ENCODE measurements around the gene CNTN4. TPM values are rescaled to one million over a fixed set of nuclear protein-coding genes. Genes with fewer than 3 reads are reported as not detected.

Gene CNTN4
- total and polyA plus RNA-seq, 4 donors = 1.2 to 3.8 (median 2.6) TPM

- DNase-seq (ENCODE audit: low spot score) = no peak
- Histone ChIP-seq H3K9ac (ENCODE audit: low read depth in 1 of 2, low read length in 2 of 2) (no peak overlapping the region), H3K36me3 (ENCODE audit: control insufficient read depth in 4 of 4, insufficient read depth in 3 of 4, low read depth in 1 of 4, low read length in 3 of 4) (no peaks in the 10 kb centered on the region), H3K9me3 (ENCODE audit: control insufficient read depth in 4 of 4, low read length in 3 of 4) (no peaks in the 10 kb centered on the region), H3K27ac (ENCODE audit: low read depth in 1 of 2, low read length in 2 of 2) (no peak overlapping the region), H3K27me3 (ENCODE audit: control insufficient read depth in 4 of 4, insufficient read depth in 4 of 4, low read length in 3 of 4) (no peaks in the 10 kb centered on the region), H3K4me3 (ENCODE audit: low read depth in 1 of 3, low read length in 3 of 3) (no peak overlapping the region), H3K4me1 (ENCODE audit: control insufficient read depth in 4 of 4, insufficient read depth in 4 of 4, low read length in 3 of 4) (no peaks in the 10 kb centered on the region)
- 68% methylated on average over 7 of the region's 7 CpGs for WGBS
- TF ChIP-seq ZBTB33 (IDR thresholded peaks at IDR 0.05) = no peak
- TF ChIP-seq JUND (IDR thresholded peaks at IDR 0.05) = no peak
- no peak for TF ChIP-seq FOXA1 (IDR thresholded peaks at IDR 0.05)
- no peak for TF ChIP-seq ATF3 (IDR thresholded peaks at IDR 0.05)
- TF ChIP-seq NR2F2 (IDR thresholded peaks at IDR 0.05) = no peak
- no peak for TF ChIP-seq TAF1 (conservative IDR thresholded peaks at IDR 0.05)
- TF ChIP-seq YY1 (IDR thresholded peaks at IDR 0.05) = no peak
- TF ChIP-seq CTCF (IDR thresholded peaks at IDR 0.05; ENCODE audit: low read depth, low read length, missing input control) = no peak
- TF ChIP-seq HNF4G (IDR thresholded peaks at IDR 0.05) = no peak
- no peak for TF ChIP-seq MAX (IDR thresholded peaks at IDR 0.05)
- no peak for TF ChIP-seq HNF4A (conservative IDR thresholded peaks at IDR 0.05)
- no peak for TF ChIP-seq GABPA (IDR thresholded peaks at IDR 0.05 in 1 of 2, conservative IDR thresholded peaks at IDR 0.05 in 1 of 2)
- no peak for TF ChIP-seq SP1 (IDR thresholded peaks at IDR 0.05)
- TF ChIP-seq FOXA2 (IDR thresholded peaks at IDR 0.05) = no peak
- TF ChIP-seq RXRA (IDR thresholded peaks at IDR 0.05) = no peak
- TF ChIP-seq EGR1 (IDR thresholded peaks at IDR 0.05; ENCODE audit: low read depth in 2 of 2) = no peak
- no peak for TF ChIP-seq RAD21 (IDR thresholded peaks at IDR 0.05)
- TF ChIP-seq, protein P1, sequence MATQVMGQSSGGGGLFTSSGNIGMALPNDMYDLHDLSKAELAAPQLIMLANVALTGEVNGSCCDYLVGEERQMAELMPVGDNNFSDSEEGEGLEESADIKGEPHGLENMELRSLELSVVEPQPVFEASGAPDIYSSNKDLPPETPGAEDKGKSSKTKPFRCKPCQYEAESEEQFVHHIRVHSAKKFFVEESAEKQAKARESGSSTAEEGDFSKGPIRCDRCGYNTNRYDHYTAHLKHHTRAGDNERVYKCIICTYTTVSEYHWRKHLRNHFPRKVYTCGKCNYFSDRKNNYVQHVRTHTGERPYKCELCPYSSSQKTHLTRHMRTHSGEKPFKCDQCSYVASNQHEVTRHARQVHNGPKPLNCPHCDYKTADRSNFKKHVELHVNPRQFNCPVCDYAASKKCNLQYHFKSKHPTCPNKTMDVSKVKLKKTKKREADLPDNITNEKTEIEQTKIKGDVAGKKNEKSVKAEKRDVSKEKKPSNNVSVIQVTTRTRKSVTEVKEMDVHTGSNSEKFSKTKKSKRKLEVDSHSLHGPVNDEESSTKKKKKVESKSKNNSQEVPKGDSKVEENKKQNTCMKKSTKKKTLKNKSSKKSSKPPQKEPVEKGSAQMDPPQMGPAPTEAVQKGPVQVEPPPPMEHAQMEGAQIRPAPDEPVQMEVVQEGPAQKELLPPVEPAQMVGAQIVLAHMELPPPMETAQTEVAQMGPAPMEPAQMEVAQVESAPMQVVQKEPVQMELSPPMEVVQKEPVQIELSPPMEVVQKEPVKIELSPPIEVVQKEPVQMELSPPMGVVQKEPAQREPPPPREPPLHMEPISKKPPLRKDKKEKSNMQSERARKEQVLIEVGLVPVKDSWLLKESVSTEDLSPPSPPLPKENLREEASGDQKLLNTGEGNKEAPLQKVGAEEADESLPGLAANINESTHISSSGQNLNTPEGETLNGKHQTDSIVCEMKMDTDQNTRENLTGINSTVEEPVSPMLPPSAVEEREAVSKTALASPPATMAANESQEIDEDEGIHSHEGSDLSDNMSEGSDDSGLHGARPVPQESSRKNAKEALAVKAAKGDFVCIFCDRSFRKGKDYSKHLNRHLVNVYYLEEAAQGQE (IDR thresholded peaks at IDR 0.05) = no peak
Measured at GRCh38 chr3:2802429-2802828, 703.8 kb downstream of the CNTN4 start.

Data from liver (tissue), 9 donors.